DOHH2 (cell line): ENCODE measurements around the gene MMP19.

Experiments
- CTCF ChIP-seq: fragments of 200-600 bp; sonication (generic); IDR thresholded peaks from one replicate; pipeline ENCODE4 v1.5.1; 2014; ENCODE audit warnings: antibody characterized with exemption, mild to moderate bottlenecking, low read depth, low read length; ENCODE audit not compliant: poor library complexity, severe bottlenecking
- EZH2phosphoT487 ChIP-seq: fragments of 200-600 bp; sonication (generic); IDR thresholded peaks from 2 replicates; pipeline ENCODE4 v1.6.1; 2017; ENCODE audit warnings: borderline replicate concordance, mild to moderate bottlenecking, antibody characterized with exemption, low read length, moderate library complexity, mixed read lengths

- TF ChIP-seq CTCF = no peak
- TF ChIP-seq EZH2phosphoT487 = no peak
Observed at GRCh38 chr12:55844961-55845360, 2.2 kb upstream of the MMP19 start.
